GM18511 (cell line): ENCODE measurements around the gene BLCAP.
"Not testable (repeated sequence)": the region's sequence is repeated elsewhere in the genome, so short reads cannot be mapped to it uniquely, and the experiment has no call there.

Experiments
- ATAC-seq: cut with Tn5 transposase; IDR thresholded peaks from one replicate; pipeline ENCODE4 v1.9.1; 2021; ENCODE audit warnings: mild to moderate bottlenecking, moderate library complexity; ENCODE audit not compliant: unreplicated experiment

BLCAP gene

DNA sequence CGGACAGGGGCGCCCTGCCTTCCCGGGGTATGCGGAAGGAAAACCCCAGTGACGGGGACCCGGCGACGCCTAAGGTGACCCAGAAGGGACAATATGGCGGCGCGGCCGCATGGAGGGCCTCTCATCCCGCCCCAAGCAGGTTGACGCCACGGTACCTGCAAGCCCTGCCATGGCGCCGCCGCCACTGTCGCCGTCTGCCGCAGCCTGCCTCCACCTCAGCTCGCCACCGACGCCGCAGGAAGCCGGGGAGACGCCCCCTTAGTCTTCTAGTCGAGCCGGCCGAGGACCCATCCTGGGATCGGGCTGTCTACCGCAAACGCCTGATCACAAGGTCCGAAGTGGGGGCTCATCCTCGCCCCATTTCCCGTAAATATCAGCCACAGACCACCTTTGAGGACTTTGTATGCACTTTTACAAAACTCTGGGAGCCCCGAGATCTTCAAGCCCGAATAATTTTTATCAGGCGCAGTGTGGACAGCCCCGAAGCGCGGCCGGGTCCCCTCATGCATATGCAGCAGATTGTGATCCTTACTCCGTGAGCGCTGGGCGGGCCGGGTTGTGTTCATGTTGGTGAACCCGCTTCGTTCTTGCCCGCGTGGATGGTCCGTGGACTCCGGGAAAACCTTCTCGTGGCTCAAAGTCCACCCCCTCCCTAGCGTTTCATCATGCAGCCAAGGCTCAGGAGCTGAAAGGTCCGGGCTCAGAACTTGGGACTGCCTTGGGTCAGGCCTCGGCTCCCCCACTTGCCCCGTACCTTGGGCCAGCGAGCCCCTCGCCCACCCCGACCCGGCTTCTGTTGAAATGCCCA, at the start of gene BLCAP:
Gene BLCAP (minus strand): TSS at position 239 of the 808 bp plus-strand sequence. CDS start 8,702 bp downstream, outside the sequence.
- peak; percentile 87 for ATAC-seq

- ATAC-seq = not testable (repeated sequence)
Measured at GRCh38 chr20:37577436-37577835, 49.8 kb upstream of the BLCAP start.

DNA sequence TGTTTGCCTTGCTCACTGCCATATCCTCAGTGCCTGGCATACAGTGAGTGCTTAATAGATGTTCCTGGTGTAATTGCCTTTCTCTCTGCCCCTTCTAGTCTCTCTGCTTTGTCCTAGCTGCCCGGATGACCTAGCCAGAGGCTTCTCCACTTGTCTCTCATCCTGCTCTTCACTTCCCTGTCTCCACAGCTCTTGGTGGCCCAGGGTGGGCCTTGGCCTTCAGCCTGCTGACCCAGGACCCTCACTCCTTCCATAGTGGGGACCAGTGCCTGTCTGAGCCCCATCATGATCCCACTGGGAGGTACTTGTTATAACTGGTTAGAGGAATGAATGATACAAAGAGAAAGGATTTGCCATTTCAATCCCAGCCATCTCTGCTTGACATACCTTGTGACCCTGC, 49.2 kb upstream of the BLCAP start:
- ATAC-seq = no peak

DNA sequence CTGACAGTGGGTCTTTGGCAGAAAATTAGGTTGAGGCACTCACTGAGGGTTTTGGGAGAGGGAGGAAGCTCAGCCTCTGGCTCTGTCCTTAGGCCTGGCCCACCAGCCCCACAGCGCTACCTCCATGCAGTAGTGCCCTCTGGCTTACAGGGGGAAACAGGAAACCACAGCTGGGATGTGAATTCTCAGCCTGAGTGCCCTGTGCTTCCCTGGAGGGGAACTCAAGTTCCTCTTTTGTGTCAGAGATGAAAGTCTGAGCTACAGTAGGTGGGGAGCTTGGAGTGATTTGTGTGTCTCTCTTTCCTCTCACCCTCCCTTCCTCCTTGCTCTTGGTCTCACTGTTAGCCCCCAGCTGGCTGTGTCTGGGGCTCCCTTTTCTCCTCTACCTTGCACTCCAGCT, 48.2 kb upstream of the BLCAP start:
- no peak for ATAC-seq

DNA sequence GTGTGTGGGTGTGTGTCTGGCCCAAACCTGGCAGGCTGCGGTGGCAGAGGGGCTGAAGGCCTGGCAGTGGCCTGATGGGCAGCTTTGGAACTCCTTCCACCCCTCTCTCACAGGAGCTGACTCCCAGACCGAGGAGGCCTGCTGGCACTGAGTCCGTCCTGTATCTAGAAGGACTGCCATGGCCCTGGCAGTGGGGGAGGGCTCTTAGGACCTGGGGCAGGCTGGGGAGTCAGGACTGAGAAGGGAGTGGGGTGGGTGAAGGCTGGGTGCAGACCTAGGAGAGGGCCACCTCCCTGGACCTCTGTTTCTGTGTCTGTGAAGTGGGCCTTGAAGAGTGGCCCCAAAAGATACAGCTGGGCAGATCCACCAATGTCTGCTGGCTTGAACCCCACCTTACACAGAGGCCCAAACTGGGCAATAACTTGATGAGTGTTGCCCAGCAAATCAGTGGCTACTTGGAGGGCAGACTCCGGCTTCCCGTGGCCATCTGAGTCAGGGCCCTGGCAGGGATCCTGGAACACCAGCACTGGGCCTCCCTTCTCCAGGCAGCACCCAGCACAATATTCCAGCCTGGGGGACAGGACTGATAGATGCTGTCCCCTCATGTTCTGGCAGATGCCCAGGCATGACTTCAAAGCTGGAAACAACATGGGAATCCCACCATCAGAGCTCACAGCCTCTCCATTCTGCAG, 46.7 kb upstream of the BLCAP start:
- no peak for ATAC-seq

DNA sequence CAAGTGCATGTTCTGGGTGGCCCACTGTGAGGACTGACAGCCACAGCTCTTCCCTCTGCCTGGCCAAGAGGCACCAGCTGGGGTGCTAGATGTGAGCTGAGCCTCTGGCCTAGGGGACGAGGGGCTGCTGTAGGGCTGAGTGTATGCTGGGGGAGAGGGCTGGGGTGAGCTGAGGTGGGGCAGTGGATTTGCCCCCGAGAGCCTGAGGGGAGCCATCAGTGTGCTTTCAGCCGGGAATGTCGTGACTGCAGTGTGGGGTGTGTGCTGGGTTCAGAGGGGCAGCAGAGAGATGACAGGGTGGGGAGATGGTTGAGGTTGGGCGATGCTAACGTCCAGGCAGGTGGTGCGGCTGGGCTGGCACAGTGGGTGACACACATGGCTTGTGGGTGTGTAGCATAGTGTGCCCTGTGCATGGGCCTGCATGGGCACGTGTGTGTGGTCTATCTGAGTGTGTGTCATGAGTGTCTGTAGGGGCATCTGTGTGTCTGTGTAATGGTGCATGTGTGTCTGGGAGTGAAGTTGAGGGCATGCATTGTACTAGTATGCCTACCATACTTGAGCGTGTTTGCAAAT, 46.0 kb upstream of the BLCAP start:
- ATAC-seq = no peak

- ATAC-seq = no peak
Measured at GRCh38 chr20:37571033-37571432, 43.4 kb upstream of the BLCAP start.

DNA sequence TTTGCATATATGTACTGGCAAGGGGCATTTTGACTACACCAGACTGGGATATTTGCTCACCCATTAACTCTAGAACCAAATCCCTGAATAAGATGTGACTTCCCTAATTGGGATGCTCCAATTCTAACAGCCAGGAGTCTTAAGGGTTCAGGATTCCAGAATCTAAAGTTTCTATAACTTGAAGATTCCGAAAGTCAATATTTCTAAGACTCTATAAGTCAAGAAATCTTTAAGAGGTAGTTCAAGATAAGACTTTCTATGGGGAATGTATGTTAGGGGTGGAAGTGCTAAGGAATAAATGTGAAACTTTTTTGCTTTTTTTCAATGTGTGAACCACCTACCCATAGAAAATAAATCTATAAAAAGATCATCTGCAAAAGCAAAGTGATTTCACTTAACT, 42.7 kb upstream of the BLCAP start:
- ATAC-seq = no peak

GRCh38 chr20:37567671-37568588, 40.3 kb upstream of the BLCAP start:
- no peak for ATAC-seq

DNA sequence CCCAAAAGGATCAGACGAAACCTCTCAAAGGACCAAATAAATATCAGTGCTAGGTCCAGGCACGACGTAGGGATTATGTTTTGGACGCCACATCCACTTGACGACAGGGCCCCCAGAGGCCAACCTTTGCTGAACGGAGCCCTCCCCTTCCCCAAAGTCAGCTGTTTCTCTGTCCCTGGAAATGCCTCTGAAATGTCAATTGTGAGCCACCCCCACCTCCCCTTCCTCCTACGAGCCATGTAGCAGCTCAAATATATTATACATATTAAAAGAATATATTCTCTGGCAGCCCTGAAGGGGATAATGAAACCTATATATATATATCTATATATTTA, 39.6 kb upstream of the BLCAP start:
- ATAC-seq = no peak

DNA sequence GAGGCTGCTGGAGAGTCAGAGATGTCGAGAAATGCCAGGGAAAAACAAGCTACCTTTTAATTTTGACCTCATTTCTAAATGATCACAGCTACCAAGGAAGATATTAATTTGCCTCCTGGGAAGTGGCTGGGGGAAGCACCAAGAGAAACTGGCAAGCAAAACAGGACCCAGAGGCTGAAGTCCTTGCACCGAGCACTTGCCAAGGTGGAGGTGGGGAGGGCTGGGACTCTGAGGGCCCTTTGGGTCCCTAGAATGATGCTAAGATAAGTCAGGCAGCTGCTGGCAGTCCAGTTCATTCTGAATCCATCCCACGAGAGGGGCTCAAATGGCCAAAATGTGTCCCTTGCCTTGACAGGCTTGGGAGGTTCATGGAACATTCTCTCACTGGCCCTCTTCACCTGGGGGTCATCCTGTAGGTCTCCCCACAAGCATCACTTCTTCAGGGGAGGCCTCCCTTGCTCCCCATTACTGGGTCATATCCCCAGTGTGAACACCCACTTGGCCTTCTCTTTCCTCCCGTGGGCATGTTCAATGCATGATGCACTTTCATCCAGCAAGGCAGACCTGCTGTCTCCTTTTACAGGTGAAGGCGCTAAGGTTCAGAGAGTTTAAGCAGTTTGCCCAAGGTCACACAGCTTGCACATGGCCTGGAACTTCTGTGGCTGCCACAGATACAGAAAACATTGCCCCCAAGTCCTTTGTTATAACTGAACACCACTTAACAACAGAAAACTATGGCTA, 39.1 kb upstream of the BLCAP start:
- ATAC-seq = no peak

DNA sequence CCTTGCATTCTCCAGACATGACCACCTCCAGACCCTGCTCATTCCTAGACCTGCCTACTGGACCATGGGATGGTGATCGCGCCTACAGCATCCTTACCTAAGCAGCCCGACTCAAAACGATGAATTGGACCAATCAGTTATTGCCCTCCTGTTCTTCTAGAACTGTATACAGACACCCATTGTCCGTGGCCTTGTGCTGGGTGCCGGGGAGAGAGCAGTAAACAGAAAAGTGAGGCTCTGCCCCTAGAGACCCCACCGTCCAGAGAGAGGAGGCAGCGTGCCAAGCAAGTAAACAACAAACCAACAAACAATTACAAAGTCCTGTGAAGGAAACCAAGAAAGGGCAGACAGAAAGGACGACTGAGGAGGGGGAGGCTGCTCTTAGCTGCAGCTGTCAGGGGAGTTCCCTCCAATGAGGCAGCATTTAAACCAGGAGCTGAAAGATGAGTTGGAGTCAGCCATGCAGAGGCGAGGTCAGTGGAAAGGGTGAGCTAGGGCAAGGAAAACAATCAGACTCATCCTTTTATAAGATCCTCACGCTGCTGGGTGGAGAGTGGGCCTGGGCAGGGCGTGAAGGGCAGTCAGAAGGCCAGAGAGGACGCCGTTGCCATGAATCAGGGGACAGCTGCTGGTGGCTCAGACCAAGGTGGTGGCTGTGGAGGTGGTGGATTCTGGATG, 37.6 kb upstream of the BLCAP start:
- ATAC-seq = no peak

- ATAC-seq = no peak
Measured at GRCh38 chr20:37564388-37565133, 36.9 kb upstream of the BLCAP start.

DNA sequence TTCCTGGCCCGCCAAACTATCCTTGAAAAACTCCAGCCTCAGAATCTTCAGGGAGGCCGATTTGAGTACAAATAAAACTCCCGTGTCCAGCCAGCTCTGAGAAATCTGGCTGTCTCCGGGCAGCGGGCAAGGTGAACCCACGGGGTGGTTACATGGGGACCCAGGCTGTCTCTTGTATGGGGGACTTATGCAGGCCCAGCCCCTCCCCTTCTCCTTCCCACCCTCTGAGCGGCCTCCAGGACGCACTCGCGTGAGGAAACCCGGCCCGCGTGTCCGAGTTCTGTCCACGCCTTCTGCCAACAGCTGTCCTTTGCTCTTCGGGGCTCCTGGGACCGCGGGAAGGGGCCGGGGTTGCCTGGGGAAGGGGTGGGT, 36.3 kb upstream of the BLCAP start:
- no peak for ATAC-seq

- ATAC-seq = no peak
Measured at GRCh38 chr20:37562695-37563480, 35.2 kb upstream of the BLCAP start.

GRCh38 chr20:37560629-37561028, 33.0 kb upstream of the BLCAP start:
- ATAC-seq = no peak

DNA sequence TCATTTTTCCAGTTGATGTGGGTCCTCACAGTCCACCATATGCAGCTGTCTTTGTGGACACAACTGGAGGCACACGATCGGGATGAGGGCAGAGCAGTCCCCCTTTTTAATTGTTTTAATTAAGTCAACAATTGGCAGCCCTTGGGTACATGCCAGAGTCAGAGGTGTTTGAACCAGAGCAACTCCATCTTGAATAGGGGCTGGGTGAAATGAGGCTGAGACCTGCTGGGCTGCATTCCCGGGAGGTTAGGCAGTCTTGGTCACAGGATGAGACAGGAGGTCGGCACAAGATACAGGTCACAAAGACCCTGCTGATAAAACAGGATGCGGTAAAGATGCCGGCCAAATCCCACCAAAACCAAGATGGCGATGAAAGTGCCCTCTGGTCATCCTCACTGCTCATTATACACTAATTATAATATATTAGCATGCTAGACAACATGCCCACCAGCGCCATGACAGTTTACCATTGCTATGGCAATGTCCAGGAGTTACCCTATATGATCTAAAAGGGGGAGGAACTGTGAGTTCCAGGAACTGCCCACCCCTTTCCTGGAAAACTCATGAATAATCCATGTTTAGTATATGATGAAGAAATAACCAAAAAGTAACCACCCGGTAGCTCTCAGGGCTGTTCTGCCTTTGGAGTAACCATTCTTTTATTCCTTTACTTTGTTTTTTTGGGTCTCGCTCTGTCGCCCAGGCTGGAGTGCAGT, 31.8 kb upstream of the BLCAP start:
- no peak for ATAC-seq

- no peak for ATAC-seq
Measured at GRCh38 chr20:37558779-37559178, 31.1 kb upstream of the BLCAP start.
